Activated CD8-positive, alpha-beta memory T cell treated with anti-CD3 and anti-CD28 coated beads, Interleukin-2, amount 50 U/mL, for 1 hour (primary cell): ENCODE measurements around the gene MMUT.
"Not testable (repeated sequence)": the region's sequence is repeated elsewhere in the genome, so short reads cannot be mapped to it uniquely, and the experiment has no call there.

ENCODE experiments used
- DNase-seq: peaks from one replicate; pipeline ENCODE4 v3.0.0-alpha.2; 2020; ENCODE audit errors: extremely low read depth

MMUT gene

DNA sequence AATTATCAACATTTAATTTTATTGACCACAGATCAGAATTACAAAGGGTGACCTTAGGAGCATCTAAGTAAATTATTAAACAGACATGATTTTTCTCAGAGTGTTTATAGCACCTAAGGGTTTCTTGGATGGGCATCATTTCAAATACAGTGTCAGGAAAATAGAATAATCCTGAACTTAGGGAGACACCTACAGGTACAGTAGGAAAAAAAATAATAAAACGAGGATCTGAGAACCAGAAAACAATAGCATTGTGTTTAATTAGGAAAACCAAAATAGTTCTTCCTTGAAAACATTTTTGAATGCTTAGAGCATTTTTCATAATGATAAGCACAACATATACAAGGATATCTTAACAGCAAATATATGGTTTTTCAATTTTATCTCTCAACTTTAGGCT is 39.2 kb downstream of the MMUT start:
- no peak for DNase-seq

DNA sequence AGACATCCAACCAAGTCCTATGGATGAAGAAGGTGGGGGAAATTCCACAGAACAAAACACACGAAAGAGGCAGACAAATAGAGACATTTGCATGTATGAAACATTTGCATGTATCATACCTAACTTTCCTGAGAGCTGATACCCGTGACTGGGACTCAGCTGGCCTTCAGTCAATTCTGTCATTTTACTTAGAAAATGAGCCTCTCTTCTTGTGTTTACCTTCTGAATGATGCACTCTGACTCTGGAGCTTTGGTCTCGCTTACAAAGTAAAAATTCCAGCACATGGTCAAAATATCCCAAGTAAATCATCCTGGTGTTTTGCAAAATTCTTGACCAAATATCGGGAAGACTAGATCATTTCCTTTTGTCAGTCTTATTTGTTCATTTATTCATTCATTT is 46.9 kb downstream of the MMUT start:
- no peak for DNase-seq

- no peak for DNase-seq
Observed at GRCh38 chr6:49415358-49415757, 47.7 kb downstream of the MMUT start.

- no peak for DNase-seq
Observed at GRCh38 chr6:49410564-49410963, 52.5 kb downstream of the MMUT start.

GRCh38 chr6:49409951-49410542 is 53.0 kb downstream of the MMUT start:
- no peak for DNase-seq

- DNase-seq = no peak
Observed at GRCh38 chr6:49406250-49406970, 56.6 kb downstream of the MMUT start.

- DNase-seq = no peak
Observed at GRCh38 chr6:49401063-49401462, 62.0 kb downstream of the MMUT start.

DNA sequence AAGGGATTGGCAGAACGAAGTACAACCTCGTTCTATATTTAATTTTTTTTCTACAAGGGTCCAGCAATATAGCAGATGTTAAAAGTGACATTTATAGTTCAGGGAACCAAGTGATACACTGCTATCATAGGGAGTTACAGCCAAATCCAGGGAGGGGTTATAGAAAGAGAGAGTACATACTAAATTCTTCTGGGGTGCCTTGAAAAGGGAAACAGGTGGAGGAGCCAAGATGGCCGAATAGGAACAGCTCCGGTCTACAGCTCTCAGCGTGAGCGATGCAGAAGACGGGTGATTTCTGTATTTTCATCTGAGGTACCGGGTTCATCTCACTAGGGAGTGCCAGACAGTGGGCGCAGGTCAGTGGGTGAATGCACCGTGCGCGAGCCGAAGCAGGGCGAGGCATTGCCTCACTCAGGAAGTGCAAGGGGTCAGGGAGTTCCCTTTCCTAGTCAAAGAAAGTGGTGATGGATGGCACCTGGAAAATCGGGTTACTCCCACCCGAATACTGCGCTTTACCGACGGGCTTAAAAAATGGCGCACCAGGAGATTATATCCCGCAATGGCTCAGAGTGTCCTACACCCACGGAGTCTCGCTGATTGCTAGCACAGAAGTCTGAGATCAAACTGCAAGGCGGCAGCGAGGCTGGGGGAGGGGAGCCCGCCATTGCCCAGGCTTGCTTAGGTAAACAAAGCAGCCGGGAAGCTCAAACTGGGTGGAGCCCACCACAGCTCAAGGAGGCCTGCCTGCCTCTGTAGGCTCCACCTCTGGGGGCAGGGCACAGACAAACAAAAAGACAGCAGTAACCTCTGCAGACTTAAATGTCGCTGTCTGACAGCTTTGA is 76.2 kb downstream of the MMUT start:
- not testable (repeated sequence) for DNase-seq

DNA sequence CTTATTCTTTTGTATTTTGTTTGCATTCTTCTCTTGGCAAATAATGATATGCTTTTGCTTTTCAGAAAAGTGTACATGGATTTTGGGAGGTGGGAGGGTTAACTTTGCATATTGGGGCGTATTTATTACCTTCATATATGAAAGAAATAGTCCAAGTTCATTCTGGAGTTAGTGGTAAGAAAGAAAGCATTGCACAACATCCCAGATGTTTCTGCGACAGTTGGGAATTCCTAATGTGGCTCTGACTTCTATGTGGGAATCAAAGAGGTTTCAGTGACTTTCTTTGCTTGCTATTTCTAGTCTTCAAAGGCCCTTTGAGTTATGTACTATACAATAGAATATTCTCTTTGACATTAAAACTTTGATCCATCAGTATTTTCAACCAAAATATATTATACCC is 78.1 kb downstream of the MMUT start:
- DNase-seq = no peak
